IPS DF 19.7 (cell line): ENCODE measurements around the gene NFIB.

ENCODE experiments used
- DNase-seq: peaks from one replicate; pipeline ENCODE4 v3.0.0-alpha.2; 2013; ENCODE audit warnings: low read depth, low spot score

The NFIB gene

GRCh38 chr9:14246951-14247350 lies 67.0 kb downstream of the NFIB start:
- no peak for DNase-seq

- no peak for DNase-seq
These were observed 67.9 kb downstream of the NFIB start for GRCh38 chr9:14245901-14246525.

- DNase-seq = no peak
These were observed 70.4 kb downstream of the NFIB start for GRCh38 chr9:14243514-14244042.

GRCh38 chr9:14242150-14242805 lies 71.7 kb downstream of the NFIB start:
- DNase-seq = no peak

- no peak for DNase-seq
These were observed 73.4 kb downstream of the NFIB start for GRCh38 chr9:14240537-14240936.

- DNase-seq = no peak
These were observed 75.4 kb downstream of the NFIB start for GRCh38 chr9:14238518-14238917.

GRCh38 chr9:14238079-14238478 lies 75.9 kb downstream of the NFIB start:
- DNase-seq = no peak

- DNase-seq = no peak
These were observed 77.3 kb downstream of the NFIB start for GRCh38 chr9:14236591-14236990.

- DNase-seq = no peak
These were observed 81.8 kb downstream of the NFIB start for GRCh38 chr9:14232111-14232510.

GRCh38 chr9:14231196-14231990 lies 82.5 kb downstream of the NFIB start:
- DNase-seq = no peak

GRCh38 chr9:14228602-14229001 lies 85.3 kb downstream of the NFIB start:
- DNase-seq = no peak

- DNase-seq = no peak
These were observed 86.9 kb downstream of the NFIB start for GRCh38 chr9:14226855-14227532.

- DNase-seq = no peak
These were observed 90.9 kb downstream of the NFIB start for GRCh38 chr9:14223081-14223480.

- DNase-seq = peak; percentile 78
These were observed 91.6 kb downstream of the NFIB start for GRCh38 chr9:14222149-14222835.

- no peak for DNase-seq
These were observed 92.4 kb downstream of the NFIB start for GRCh38 chr9:14221558-14221957.

- DNase-seq = no peak
These were observed 92.8 kb downstream of the NFIB start for GRCh38 chr9:14221119-14221518.

GRCh38 chr9:14220256-14220655 lies 93.7 kb downstream of the NFIB start:
- DNase-seq = no peak

- DNase-seq = no peak
These were observed 94.1 kb downstream of the NFIB start for GRCh38 chr9:14219850-14220249.

GRCh38 chr9:14218253-14218652 lies 95.7 kb downstream of the NFIB start:
- DNase-seq = no peak

- DNase-seq = no peak
These were observed 97.2 kb downstream of the NFIB start for GRCh38 chr9:14216612-14217194.

GRCh38 chr9:14215614-14216013 lies 98.3 kb downstream of the NFIB start:
- DNase-seq = no peak
